Non-pigmented ciliary epithelial cell (primary cell): ENCODE results near the gene YPEL4.

Source experiments
- DNase-seq: peaks from one replicate; pipeline ENCODE4 v3.0.0-alpha.2; 2010; ENCODE audit warnings: low read depth

The YPEL4 gene

DNA sequence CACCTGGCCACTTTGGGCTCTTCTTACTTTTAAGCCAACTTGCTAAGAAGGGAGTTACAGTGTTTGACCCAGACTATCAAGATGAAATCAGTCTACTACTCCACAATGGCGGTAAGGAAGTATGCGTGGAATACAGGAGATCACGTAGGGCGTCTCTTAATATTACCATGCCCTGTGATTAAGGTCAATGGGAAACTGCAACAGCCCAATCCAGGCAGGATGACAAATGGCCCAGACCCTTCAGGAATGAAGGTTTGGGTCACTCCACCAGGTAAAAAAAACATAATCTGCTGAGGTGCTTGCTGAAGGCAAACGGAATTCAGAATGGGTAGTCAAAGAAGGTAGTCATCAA lies 1.0 kb upstream of the YPEL4 start:
- no peak for DNase-seq

- DNase-seq, result no peak
Measured at GRCh38 chr11:57648801-57649735, 644 bp downstream of the YPEL4 start.

GRCh38 chr11:57647960-57648800 lies 1.5 kb downstream of the YPEL4 start:
- no peak for DNase-seq

DNA sequence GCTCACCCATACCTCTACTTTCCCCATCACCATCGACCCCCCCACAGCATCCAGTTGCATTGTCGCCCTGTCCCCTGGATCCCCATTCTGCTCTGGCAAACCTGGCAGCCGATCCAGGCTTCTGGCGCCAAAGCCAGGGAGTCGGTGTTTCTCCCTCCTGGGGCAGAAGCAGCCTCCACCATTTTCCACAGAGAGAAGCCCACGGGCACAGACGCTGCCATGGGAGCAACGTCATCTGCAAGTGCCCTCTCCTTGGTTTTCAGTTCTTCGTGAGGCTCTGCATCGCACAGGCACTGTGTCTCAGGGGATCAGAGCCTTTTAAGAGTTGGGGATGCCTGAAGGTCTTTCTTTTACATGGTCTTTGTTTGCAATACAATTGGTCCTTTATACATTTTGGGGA lies 2.3 kb downstream of the YPEL4 start:
- DNase-seq, result no peak

- DNase-seq, result no peak
Measured at GRCh38 chr11:57646799-57647303, 2.9 kb downstream of the YPEL4 start.

DNA sequence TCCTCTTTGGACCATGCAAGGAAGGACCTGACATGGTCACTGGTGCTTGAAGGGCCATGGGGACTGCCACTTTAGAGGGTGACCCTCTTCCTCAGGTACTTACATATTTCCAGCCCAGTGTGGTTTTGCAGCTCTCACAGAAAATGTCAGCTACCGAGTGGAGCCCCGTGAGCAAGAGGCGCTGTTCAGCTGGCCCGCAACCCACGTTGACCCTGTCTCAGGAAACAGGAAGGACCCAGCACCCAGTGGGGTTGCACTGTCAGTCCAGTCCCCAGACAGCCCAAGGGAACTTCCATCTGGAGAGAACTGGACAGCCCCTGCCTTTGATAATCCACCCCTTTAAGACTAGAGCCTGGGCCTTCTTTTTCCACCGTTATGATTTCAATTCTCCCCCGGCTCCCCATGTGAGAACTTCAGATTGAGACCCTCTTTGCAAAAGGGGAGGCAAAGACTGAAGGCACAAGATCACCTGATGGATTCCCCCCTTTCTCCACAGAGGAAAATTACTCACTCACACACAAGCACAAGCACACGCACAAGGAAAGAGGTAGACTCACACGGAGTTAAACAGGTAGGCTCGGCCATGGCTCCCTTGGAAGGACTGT lies 3.4 kb downstream of the YPEL4 start:
- no peak for DNase-seq

DNA sequence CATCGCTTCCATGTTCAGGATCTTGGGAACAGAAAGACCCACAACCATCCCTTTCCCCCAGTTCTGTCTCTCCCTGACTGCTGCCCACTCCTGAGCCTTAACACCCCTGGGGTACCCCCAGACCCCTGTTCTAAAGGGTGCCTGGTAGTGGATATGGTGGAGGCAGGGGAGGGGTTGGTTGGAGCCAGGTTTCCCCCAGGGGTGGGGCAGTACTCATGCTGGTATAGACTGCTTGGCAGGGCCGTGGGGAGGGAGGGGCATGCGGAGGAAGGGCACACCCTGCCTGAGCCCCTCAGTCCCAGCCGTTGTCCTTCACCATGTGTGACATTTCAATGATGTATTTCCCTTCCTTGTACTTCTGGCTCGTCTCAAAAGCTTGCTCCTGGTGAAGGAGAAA lies 4.0 kb downstream of the YPEL4 start:
- no peak for DNase-seq

GRCh38 chr11:57644748-57645688 lies 4.7 kb downstream of the YPEL4 start:
- no peak for DNase-seq

DNA sequence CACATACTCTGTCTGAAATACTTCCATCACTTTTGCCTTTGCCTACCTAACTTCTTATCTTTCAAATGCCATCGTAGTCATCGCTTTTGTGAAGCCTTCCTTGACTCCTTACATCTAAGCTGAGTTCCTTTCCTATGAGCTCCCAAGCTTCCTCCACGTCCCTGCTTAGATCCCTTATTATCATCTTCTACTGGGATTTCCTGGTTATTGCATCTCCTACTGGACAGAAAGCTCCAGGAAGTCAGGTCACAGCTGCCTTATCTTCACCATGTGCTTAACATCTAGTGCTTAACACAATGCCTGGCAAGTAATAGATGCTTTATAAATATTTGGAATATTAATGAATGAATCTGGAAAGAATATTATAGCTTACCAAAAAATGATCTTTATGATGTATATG lies 5.9 kb downstream of the YPEL4 start:
- no peak for DNase-seq

GRCh38 chr11:57641011-57641807 lies 8.5 kb downstream of the YPEL4 start:
- no peak for DNase-seq

DNA sequence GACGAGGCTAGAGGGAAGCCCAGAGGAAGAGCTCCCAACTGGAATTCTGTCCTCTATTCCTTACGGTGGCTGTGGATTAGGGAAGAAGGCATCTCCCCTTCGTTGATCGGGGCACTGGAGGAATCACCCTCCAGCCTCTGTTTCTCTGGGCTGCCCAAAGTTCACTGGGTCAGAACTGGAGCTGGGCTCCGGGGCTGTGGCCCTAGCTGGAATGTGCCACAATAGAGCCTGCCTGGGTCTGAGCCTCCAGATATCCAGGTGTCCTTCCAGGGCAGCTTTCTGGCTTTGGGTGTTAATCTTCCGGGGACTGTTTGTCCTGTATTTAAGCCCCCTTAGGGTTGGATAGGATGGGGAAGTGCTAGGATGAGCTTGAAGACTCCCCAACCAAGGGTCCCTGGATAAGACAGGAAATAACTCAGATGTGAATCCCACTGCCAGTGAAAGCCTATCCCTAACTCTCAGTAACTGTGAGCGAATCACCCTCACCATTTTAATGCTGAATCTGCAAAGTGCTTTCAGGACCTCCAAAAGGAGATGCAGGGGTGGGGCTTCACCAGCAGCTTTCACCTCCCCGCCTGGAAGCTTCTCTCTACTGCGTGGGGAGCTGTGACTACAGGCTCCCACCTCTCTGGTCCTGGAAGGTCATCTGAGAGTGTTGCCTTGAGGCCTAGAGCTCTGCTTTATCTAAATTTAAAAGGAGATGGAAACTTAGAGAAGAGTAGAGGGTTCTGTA lies 9.5 kb downstream of the YPEL4 start:
- no peak for DNase-seq

- no peak for DNase-seq
Measured at GRCh38 chr11:57639321-57640067, 10.2 kb downstream of the YPEL4 start.

- DNase-seq, result no peak
Measured at GRCh38 chr11:57638811-57639320, 10.8 kb downstream of the YPEL4 start.

DNA sequence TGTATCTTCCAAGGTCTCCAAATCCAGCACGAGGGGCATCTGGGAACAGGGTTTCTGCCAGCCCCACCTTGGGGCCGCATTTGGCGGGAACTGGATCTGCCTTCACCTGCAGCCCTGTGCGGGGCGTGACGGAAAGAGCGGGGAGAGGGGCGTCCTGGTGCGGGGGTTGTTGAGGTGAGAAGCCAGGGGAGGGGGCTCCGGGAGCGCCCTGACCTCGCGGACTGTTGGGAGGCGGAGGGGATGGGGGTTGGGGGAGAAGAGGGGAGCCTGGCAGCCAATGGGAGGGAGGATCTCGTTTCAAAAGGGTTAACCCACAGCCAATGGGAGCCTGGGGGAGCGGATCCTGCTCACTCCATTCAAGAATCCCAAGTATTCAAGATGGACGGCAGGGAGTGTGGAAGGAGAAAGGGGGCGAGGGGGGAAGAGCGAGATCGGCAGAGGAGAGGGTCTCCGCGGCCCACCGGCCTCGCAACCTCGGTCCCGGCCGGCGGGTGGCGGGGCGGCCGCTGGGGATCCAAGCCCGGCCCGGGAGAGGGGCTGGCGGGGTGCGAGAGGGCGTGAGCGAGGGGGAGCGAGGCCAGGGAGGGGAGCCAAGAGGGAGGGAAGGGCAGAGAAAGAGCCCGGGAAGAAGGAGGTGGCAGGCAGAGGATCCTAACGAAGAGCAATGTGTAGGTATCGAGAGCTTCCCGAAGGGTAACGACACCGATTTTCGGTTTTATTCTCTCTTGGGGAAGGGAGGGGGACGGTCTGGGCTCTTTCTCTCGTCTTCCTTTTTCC lies 11.5 kb downstream of the YPEL4 start:
- DNase-seq, result peak; percentile 41

- no peak for DNase-seq
Measured at GRCh38 chr11:57637626-57638004, 12.1 kb downstream of the YPEL4 start.

DNA sequence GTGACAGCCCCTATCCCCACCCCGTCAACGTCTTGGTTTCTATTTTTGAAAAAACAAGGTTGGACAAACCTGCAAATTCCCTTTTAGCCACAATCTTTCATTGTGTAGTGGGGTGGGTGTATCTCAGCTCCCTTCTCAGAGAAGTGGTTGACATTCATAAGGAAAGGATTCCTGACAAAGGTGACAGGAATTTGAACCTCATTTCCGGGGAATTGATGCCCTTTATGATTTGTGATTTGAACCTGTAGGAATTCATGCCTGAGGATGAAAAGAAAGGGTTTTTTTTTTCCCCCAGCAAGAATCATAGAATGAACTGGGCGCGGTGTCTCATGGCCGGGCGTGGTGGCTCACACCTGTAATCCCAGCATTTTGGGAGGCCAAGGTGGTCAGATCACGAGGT lies 14.5 kb downstream of the YPEL4 start:
- no peak for DNase-seq

- DNase-seq, result no peak
Measured at GRCh38 chr11:57634311-57634710, 15.4 kb downstream of the YPEL4 start.

- no peak for DNase-seq
Measured at GRCh38 chr11:57633394-57634070, 16.2 kb downstream of the YPEL4 start.
